Renal cortical epithelial cell (primary cell): ENCODE results near the gene MTMR3. TPM values are rescaled to one million over a fixed set of nuclear protein-coding genes. Genes with fewer than 3 reads are reported as not detected.
A peak's percentile ranks its signal among the peaks of the same experiment; 100 is the strongest.
"Not testable (repeated sequence)": the region's sequence is repeated elsewhere in the genome, so short reads cannot be mapped to it uniquely, and the experiment has no call there.

Source experiments
- DNase-seq: peaks from one replicate; pipeline ENCODE4 v3.0.0-alpha.2; 2011; ENCODE audit warnings: low read depth
- total RNA-seq: library from RNA; depleted of rRNA; stranded (reverse); fragments of >200 nt; gene quantifications from 2 replicates; pipeline ENCODE4 v1.2.3, GENCODE V29; 2014

Gene MTMR3
- total RNA-seq, 1 donor from 2014 or later: 77.7 TPM

GRCh38 chr22:30054067-30054763, 171.2 kb downstream of the MTMR3 start:
- no peak for DNase-seq

- no peak for DNase-seq
Measured at GRCh38 chr22:30054764-30055069, 171.7 kb downstream of the MTMR3 start.

- no peak for DNase-seq
Measured at GRCh38 chr22:30056015-30056414, 173.0 kb downstream of the MTMR3 start.

- no peak for DNase-seq
Measured at GRCh38 chr22:30057375-30057774, 174.4 kb downstream of the MTMR3 start.

- not testable (repeated sequence) for DNase-seq
Measured at GRCh38 chr22:30059346-30060020, 176.5 kb downstream of the MTMR3 start.

GRCh38 chr22:30061094-30061493, 178.1 kb downstream of the MTMR3 start:
- DNase-seq: not testable (repeated sequence)

GRCh38 chr22:30062259-30062658, 179.3 kb downstream of the MTMR3 start:
- DNase-seq: no peak

GRCh38 chr22:30062950-30063349, 180.0 kb downstream of the MTMR3 start:
- no peak for DNase-seq

- DNase-seq: no peak
Measured at GRCh38 chr22:30064172-30064571, 181.2 kb downstream of the MTMR3 start.

- no peak for DNase-seq
Measured at GRCh38 chr22:30073743-30074142, 190.8 kb downstream of the MTMR3 start.

GRCh38 chr22:30074147-30074546, 191.2 kb downstream of the MTMR3 start:
- no peak for DNase-seq

GRCh38 chr22:30074994-30075393, 192.0 kb downstream of the MTMR3 start:
- no peak for DNase-seq

- DNase-seq: no peak
Measured at GRCh38 chr22:30077279-30077880, 194.4 kb downstream of the MTMR3 start.

GRCh38 chr22:30078320-30079311, 195.6 kb downstream of the MTMR3 start:
- DNase-seq: peak; percentile 11

- DNase-seq: peak; percentile 53
Measured at GRCh38 chr22:30079952-30080533, 197.1 kb downstream of the MTMR3 start, which contains the start of gene HORMAD2. HORMAD2 (plus strand) TSS chr22:30080464; CDS start chr22:30093953, 13,489 bp downstream.

Other genes starting within 250 kb of the MTMR3 start
- gene CABP7, start 163.2 kb upstream of the MTMR3 start, total RNA-seq: 0.10 TPM in 1 of 2 replicates, not detected in the other
- 14.5 and 20.7 TPM in 2 replicates for gene ZMAT5, start 116.2 kb upstream of the MTMR3 start, total RNA-seq
- gene UQCR10, start 115.8 kb upstream of the MTMR3 start, total RNA-seq: 89.1 and 125 TPM in 2 replicates
- 14.4 and 29.8 TPM in 2 replicates for gene ASCC2, start 44.9 kb upstream of the MTMR3 start, total RNA-seq
- 1.0 TPM in 1 of 2 replicates, not detected in the other for gene HORMAD2, start 197.3 kb downstream of the MTMR3 start, total RNA-seq